ENCODE results near the gene CCDC85B.

Gene CCDC85B

DNA sequence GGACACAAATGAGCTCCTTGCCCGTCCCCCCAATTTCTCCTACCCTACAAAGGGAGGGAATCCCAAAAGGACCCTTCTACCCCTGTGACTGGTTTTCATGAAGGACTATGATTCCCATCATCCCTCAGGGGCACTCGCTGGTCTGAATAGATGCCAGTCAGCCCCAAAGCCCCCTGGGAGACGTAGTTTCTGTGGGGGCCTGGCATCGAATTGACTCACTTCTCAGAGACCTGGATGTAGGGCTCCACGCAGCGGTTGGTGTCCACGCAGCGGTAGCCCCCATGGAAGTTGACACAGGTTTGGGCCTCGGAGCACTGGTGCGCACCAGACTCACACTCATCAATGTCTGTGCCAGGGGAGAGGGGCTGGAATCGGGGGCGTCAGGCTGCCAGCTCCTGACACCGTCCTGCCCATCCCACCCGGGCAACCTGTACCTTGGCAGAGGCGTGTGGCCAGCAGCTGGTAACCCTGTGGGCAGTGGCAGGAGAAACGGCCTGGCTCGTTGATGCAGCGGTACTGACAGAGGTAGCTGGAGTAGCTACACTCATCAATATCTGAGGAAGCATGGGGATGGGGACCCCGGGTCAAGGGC is 22.3 kb upstream of the CCDC85B start:
- Histone ChIP-seq H3K27ac (ENCODE audit: low read depth, low read length) (no peak overlapping the region), H2BK12ac (ENCODE audit: low read length) (no peak overlapping the region), H2BK120ac (ENCODE audit: insufficient read depth, low read length, poor library complexity) (no peak overlapping the region), H3K23ac (ENCODE audit: low read length) (no peak overlapping the region), H2BK5ac (ENCODE audit: low read depth, low read length, poor library complexity) (no peak overlapping the region), H4K8ac (ENCODE audit: low read depth, low read length) (no peak overlapping the region), H3K9me3 (ENCODE audit: insufficient read depth, low read depth, low read length) (no peaks in the 10 kb centered on the region), H4K12ac (ENCODE audit: low read depth, low read length) (no peak overlapping the region), H3K27me3 (ENCODE audit: insufficient read depth, low read length) (no peaks in the 10 kb centered on the region), H3K14ac (ENCODE audit: low read length) (no peak overlapping the region), H3K79me2 (ENCODE audit: control insufficient read depth, insufficient read depth, low read length, poor library complexity) (peaks cover 7% of the 10 kb centered on the region), H3K36me3 (ENCODE audit: control insufficient read depth in 1 of 2, insufficient read depth in 2 of 2, low read length in 2 of 2) (peaks cover 61 to 73% of the 10 kb centered on the region in 2 experiments), H3K4me2 (ENCODE audit: low read length) (no peak overlapping the region), H3K4me3 (ENCODE audit: low read depth, low read length) (no peak overlapping the region), H3K9ac (ENCODE audit: low read length) (no peak overlapping the region), H2AFZ (ENCODE audit: insufficient read depth, low read length, poor library complexity) (no peak overlapping the region), H2AK5ac (ENCODE audit: low read length) (no peak overlapping the region), H3K79me1 (ENCODE audit: low read length) (peaks cover 11% of the 10 kb centered on the region), H3K4ac (ENCODE audit: low read depth, low read length) (no peak overlapping the region), H3K18ac (ENCODE audit: low read length) (no peak overlapping the region), H3K4me1 (ENCODE audit: control insufficient read depth in 1 of 2, insufficient read depth in 2 of 2, low read length in 2 of 2) (peaks cover 10 to 14% of the 10 kb centered on the region in 2 experiments), H4K91ac (ENCODE audit: low read depth, low read length) (no peak overlapping the region)
- no peak for DNase-seq
- WGBS (ENCODE audit: extremely low coverage, insufficient coverage, insufficient read length): no CpG with 5 or more reads among the region's 19 CpGs

DNA sequence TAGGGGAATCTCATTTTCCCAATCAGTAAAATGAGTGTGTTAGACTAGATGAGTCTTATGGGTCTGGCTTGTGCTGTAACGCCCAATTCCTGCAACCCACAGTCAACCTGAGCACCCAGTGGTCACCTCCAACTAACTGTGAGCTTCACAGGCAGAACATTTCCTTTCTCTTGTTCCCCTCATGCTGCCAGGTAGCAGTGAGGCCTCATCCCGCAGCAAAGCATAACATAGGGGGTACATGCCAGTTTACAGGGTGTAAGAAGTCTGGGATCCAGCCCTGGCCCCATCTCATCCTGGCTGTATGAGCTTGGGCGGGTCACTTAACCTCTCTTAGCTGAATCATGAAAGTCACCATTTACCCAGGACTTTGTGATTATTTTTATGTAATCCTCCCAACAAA is 21.6 kb upstream of the CCDC85B start:
- H2BK5ac ChIP-seq (ENCODE audit: low read depth, low read length, poor library complexity): no peak overlapping the region
- WGBS (ENCODE audit: extremely low coverage, insufficient coverage, insufficient read length): no CpG with 5 or more reads among the region's 3 CpGs
- no peak overlapping the region for H4K8ac ChIP-seq (ENCODE audit: low read depth, low read length)
- no peak overlapping the region for H4K91ac ChIP-seq (ENCODE audit: low read depth, low read length)
- H3K9me3 ChIP-seq (ENCODE audit: insufficient read depth, low read depth, low read length): no peaks in the 10 kb centered on the region
- no peaks in the 10 kb centered on the region for H3K27me3 ChIP-seq (ENCODE audit: insufficient read depth, low read length)
- peaks cover 13% of the 10 kb centered on the region for H3K79me1 ChIP-seq (ENCODE audit: low read length)
- H2BK12ac ChIP-seq (ENCODE audit: low read length): no peak overlapping the region
- peaks cover 10 to 14% of the 10 kb centered on the region in 2 experiments for H3K4me1 ChIP-seq (ENCODE audit: control insufficient read depth in 1 of 2, insufficient read depth in 2 of 2, low read length in 2 of 2)
- H3K9ac ChIP-seq (ENCODE audit: low read length): no peak overlapping the region
- H3K4ac ChIP-seq (ENCODE audit: low read depth, low read length): no peak overlapping the region
- no peak overlapping the region for H3K4me2 ChIP-seq (ENCODE audit: low read length)
- no peak overlapping the region for H2AFZ ChIP-seq (ENCODE audit: insufficient read depth, low read length, poor library complexity)
- H2BK120ac ChIP-seq (ENCODE audit: insufficient read depth, low read length, poor library complexity): no peak overlapping the region
- no peak overlapping the region for H3K18ac ChIP-seq (ENCODE audit: low read length)
- H3K79me2 ChIP-seq (ENCODE audit: control insufficient read depth, insufficient read depth, low read length, poor library complexity): peaks cover 9% of the 10 kb centered on the region
- H3K14ac ChIP-seq (ENCODE audit: low read length): no peak overlapping the region
- H3K4me3 ChIP-seq (ENCODE audit: low read depth, low read length): no peak overlapping the region
- H4K12ac ChIP-seq (ENCODE audit: low read depth, low read length): no peak overlapping the region
- H3K27ac ChIP-seq (ENCODE audit: low read depth, low read length): no peak overlapping the region
- H3K36me3 ChIP-seq (ENCODE audit: control insufficient read depth in 1 of 2, insufficient read depth in 2 of 2, low read length in 2 of 2): peaks cover 54 to 66% of the 10 kb centered on the region in 2 experiments
- H3K23ac ChIP-seq (ENCODE audit: low read length): no peak overlapping the region
- no peak overlapping the region for H2AK5ac ChIP-seq (ENCODE audit: low read length)
- no peak for DNase-seq

DNA sequence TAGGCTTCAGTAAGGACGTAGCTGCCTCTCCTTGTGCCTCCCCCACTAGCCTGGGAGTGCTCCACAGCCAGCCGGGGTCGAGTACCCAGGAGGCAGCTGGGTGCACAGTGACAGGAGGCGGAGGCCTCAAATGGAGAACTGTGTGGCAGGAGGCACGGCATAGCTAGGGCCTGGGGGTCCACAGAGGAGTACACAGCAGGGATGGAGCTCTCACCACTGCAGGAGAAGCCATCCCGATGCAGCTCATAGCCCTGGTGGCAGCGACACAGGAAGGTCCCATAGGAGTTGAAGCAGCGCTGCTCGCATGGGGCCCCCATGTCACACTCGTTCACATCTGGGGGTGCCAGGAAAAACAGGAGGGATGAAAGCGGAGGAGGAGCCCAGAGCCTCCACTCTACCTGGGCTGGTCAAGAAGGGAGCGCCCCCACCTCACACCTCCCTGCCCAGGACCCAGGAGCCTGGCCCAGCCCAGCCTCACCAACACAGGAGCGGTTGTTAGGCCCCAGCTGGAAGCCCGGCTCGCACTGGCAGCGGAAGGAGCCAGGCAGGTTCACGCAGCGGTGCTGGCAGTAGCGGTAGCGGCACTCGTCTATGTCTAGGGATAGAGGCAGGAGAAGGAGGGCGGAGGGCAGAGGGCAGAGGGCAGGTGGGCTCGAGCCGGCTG is 20.7 kb upstream of the CCDC85B start:
- no peak overlapping the region for H3K4ac ChIP-seq (ENCODE audit: low read depth, low read length)
- H3K36me3 ChIP-seq (ENCODE audit: control insufficient read depth in 1 of 2, insufficient read depth in 2 of 2, low read length in 2 of 2): peaks cover 45 to 57% of the 10 kb centered on the region in 2 experiments
- H3K23ac ChIP-seq (ENCODE audit: low read length): no peak overlapping the region
- no peak overlapping the region for H3K9ac ChIP-seq (ENCODE audit: low read length)
- no peak overlapping the region for H4K12ac ChIP-seq (ENCODE audit: low read depth, low read length)
- no peak overlapping the region for H2BK120ac ChIP-seq (ENCODE audit: insufficient read depth, low read length, poor library complexity)
- no peak overlapping the region for H2AFZ ChIP-seq (ENCODE audit: insufficient read depth, low read length, poor library complexity)
- no peak overlapping the region for H3K27ac ChIP-seq (ENCODE audit: low read depth, low read length)
- no peak overlapping the region for H2BK5ac ChIP-seq (ENCODE audit: low read depth, low read length, poor library complexity)
- no peak overlapping the region for H3K18ac ChIP-seq (ENCODE audit: low read length)
- no peak overlapping the region for H3K4me3 ChIP-seq (ENCODE audit: low read depth, low read length)
- peaks cover 9% of the 10 kb centered on the region for H3K79me2 ChIP-seq (ENCODE audit: control insufficient read depth, insufficient read depth, low read length, poor library complexity)
- no peaks in the 10 kb centered on the region for H3K9me3 ChIP-seq (ENCODE audit: insufficient read depth, low read depth, low read length)
- H4K8ac ChIP-seq (ENCODE audit: low read depth, low read length): no peak overlapping the region
- peaks cover 13% of the 10 kb centered on the region for H3K79me1 ChIP-seq (ENCODE audit: low read length)
- H3K4me1 ChIP-seq (ENCODE audit: control insufficient read depth in 1 of 2, insufficient read depth in 2 of 2, low read length in 2 of 2): peaks cover 10 to 14% of the 10 kb centered on the region in 2 experiments
- WGBS (ENCODE audit: extremely low coverage, insufficient coverage, insufficient read length): no CpG with 5 or more reads among the region's 24 CpGs
- H2AK5ac ChIP-seq (ENCODE audit: low read length): no peak overlapping the region
- DNase-seq: no peak
- H3K27me3 ChIP-seq (ENCODE audit: insufficient read depth, low read length): no peaks in the 10 kb centered on the region
- H2BK12ac ChIP-seq (ENCODE audit: low read length): no peak overlapping the region
- no peak overlapping the region for H4K91ac ChIP-seq (ENCODE audit: low read depth, low read length)
- no peak overlapping the region for H3K14ac ChIP-seq (ENCODE audit: low read length)
- H3K4me2 ChIP-seq (ENCODE audit: low read length): no peak overlapping the region

DNA sequence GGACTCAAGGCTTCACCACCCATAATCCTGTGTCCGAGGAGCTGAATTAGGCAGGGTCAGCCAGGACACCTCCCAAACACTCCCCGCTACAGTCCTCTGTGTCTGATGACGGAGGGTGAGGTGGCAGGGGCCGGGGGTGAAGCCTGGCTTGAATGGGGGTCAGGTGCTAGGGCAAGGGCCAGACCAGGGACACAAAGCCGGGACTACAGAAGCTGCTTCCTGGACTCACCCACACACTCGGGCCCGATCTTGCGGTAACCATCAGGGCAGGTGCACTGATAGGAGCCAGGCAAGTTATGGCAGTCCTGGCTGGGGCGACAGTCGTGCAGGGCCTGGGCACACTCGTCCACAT is 20.2 kb upstream of the CCDC85B start:
- H2AFZ ChIP-seq (ENCODE audit: insufficient read depth, low read length, poor library complexity): no peak overlapping the region
- H4K8ac ChIP-seq (ENCODE audit: low read depth, low read length): no peak overlapping the region
- H3K23ac ChIP-seq (ENCODE audit: low read length): no peak overlapping the region
- H3K4ac ChIP-seq (ENCODE audit: low read depth, low read length): no peak overlapping the region
- H4K91ac ChIP-seq (ENCODE audit: low read depth, low read length): no peak overlapping the region
- H3K14ac ChIP-seq (ENCODE audit: low read length): no peak overlapping the region
- H2BK5ac ChIP-seq (ENCODE audit: low read depth, low read length, poor library complexity): no peak overlapping the region
- peaks cover 13% of the 10 kb centered on the region for H3K79me1 ChIP-seq (ENCODE audit: low read length)
- no peaks in the 10 kb centered on the region for H3K27me3 ChIP-seq (ENCODE audit: insufficient read depth, low read length)
- H3K79me2 ChIP-seq (ENCODE audit: control insufficient read depth, insufficient read depth, low read length, poor library complexity): peaks cover 9% of the 10 kb centered on the region
- H2AK5ac ChIP-seq (ENCODE audit: low read length): no peak overlapping the region
- peaks cover 10 to 14% of the 10 kb centered on the region in 2 experiments for H3K4me1 ChIP-seq (ENCODE audit: control insufficient read depth in 1 of 2, insufficient read depth in 2 of 2, low read length in 2 of 2)
- no peak overlapping the region for H4K12ac ChIP-seq (ENCODE audit: low read depth, low read length)
- no peak overlapping the region for H3K18ac ChIP-seq (ENCODE audit: low read length)
- H2BK120ac ChIP-seq (ENCODE audit: insufficient read depth, low read length, poor library complexity): no peak overlapping the region
- H3K36me3 ChIP-seq (ENCODE audit: control insufficient read depth in 1 of 2, insufficient read depth in 2 of 2, low read length in 2 of 2): peaks cover 40 to 52% of the 10 kb centered on the region in 2 experiments
- no peak overlapping the region for H3K4me2 ChIP-seq (ENCODE audit: low read length)
- no peak for DNase-seq
- H2BK12ac ChIP-seq (ENCODE audit: low read length): no peak overlapping the region
- no CpG with 5 or more reads among the region's 11 CpGs for WGBS (ENCODE audit: extremely low coverage, insufficient coverage, insufficient read length)
- H3K9me3 ChIP-seq (ENCODE audit: insufficient read depth, low read depth, low read length): no peaks in the 10 kb centered on the region
- H3K9ac ChIP-seq (ENCODE audit: low read length): no peak overlapping the region
- H3K4me3 ChIP-seq (ENCODE audit: low read depth, low read length): peak overlapping the region; percentile 14
- no peak overlapping the region for H3K27ac ChIP-seq (ENCODE audit: low read depth, low read length)

All from trophoblast cell (in vitro differentiated cells and primary cell).